OCI-LY7 (cell line): ENCODE data around the gene COMMD3. TPM values are rescaled to one million over a fixed set of nuclear protein-coding genes. Genes with fewer than 3 reads are reported as not detected.

Source experiments
- BruUV-seq: library from RNA; stranded (reverse); fragments of 400-500 nt; replicated peaks from 2 replicates; lab custom pipeline; 2021; lab: Mats Ljungman, UMichigan
- CTCF ChIA-PET: fragments of 300-600 bp; sonication (Branson Sonifier 250); formaldehyde crosslinking; loops from one replicate; lab custom pipeline; 2022; ENCODE audit warnings: antibody characterized with exemption; ENCODE audit not compliant: unreplicated experiment; lab: Charles Lee
- POLR2A ChIA-PET: fragments of 300-600 bp; sonication (Branson Sonifier 250); formaldehyde crosslinking; loops from one replicate; lab custom pipeline; 2022; ENCODE audit warnings: antibody characterized with exemption; lab: Charles Lee
- DNase-seq: peaks from one replicate; pipeline ENCODE4 v3.0.0-alpha.2; 2015; ENCODE audit warnings: low spot score
- H2AFZ ChIP-seq: fragments of 200-600 bp; sonication (generic), shearing (Covaris generic); 2 replicates; pipeline ENCODE4 v1.6.1; 2014; ENCODE audit warnings: mild to moderate bottlenecking, antibody characterized with exemption, low read length, moderate library complexity
- H3K27ac ChIP-seq: fragments of 200-600 bp; sonication (generic); 2 replicates; pipeline ENCODE4 v1.5.1; 2014; ENCODE audit warnings: mixed run types, low read depth, mild to moderate bottlenecking, moderate library complexity, low read length, inconsistent platforms; ENCODE audit not compliant: poor library complexity, severe bottlenecking
- H3K36me3 ChIP-seq: fragments of 200-600 bp; sonication (generic); 2 replicates; pipeline ENCODE4 v1.6.1; 2014; ENCODE audit warnings: mild to moderate bottlenecking, antibody characterized with exemption, low read length, moderate library complexity, mixed read lengths; ENCODE audit not compliant: insufficient read depth
- H3K4me1 ChIP-seq: fragments of 200-600 bp; sonication (generic); 2 replicates; pipeline ENCODE4 v1.5.1; 2014; ENCODE audit warnings: mild to moderate bottlenecking, low read length; ENCODE audit not compliant: insufficient read depth, poor library complexity, severe bottlenecking
- H3K4me2 ChIP-seq: fragments of 200-600 bp; sonication (generic); 2 replicates; pipeline ENCODE4 v1.6.1; 2014; ENCODE audit warnings: mild to moderate bottlenecking, low read length
- H3K4me3 ChIP-seq: fragments of 200-600 bp; sonication (generic); 2 replicates; pipeline ENCODE4 v1.5.1; 2014; ENCODE audit warnings: mild to moderate bottlenecking, low read depth, low read length; ENCODE audit not compliant: poor library complexity, severe bottlenecking
- H3K79me2 ChIP-seq: fragments of 200-600 bp; sonication (generic); 2 replicates; pipeline ENCODE4 v1.6.1; 2016; ENCODE audit warnings: low read depth, mild to moderate bottlenecking, low read length, moderate library complexity, mixed read lengths; ENCODE audit not compliant: insufficient read depth
- H3K9me2 ChIP-seq: fragments of 200-600 bp; sonication (generic); 2 replicates; pipeline ENCODE4 v1.6.1; 2016; ENCODE audit warnings: mild to moderate bottlenecking, low read length, mixed read lengths; ENCODE audit not compliant: insufficient read depth
- H3K9me3 ChIP-seq: fragments of 200-600 bp; sonication (generic); 2 replicates; pipeline ENCODE4 v1.6.1; 2014; ENCODE audit warnings: mild to moderate bottlenecking, mixed run types, low read length, mixed read lengths
- H4K20me1 ChIP-seq: fragments of 200-600 bp; sonication (generic); 2 replicates; pipeline ENCODE4 v1.6.1; 2014; ENCODE audit warnings: mild to moderate bottlenecking, antibody characterized with exemption, low read length, moderate library complexity, mixed read lengths; ENCODE audit not compliant: insufficient read depth
- EZH2phosphoT487 ChIP-seq: fragments of 200-600 bp; sonication (generic); IDR thresholded peaks from 2 replicates; pipeline ENCODE4 v1.6.1; 2018; ENCODE audit warnings: low read depth, borderline replicate concordance, mild to moderate bottlenecking, mixed run types, antibody characterized with exemption, low read length, moderate library complexity, mixed read lengths
- intact Hi-C: fragments of 100-400 bp; cut with micrococcal nuclease; formaldehyde crosslinking; loops from one replicate; pipeline ENCODE4 v1.10.0; 2022; ENCODE audit not compliant: unreplicated experiment
- total RNA-seq, 2 experiments: library from RNA; depleted of rRNA in 1 of 2; stranded (reverse); fragments of >200 nt in 1 of 2; shearing (Covaris generic) in 1 of 2; gene quantifications; 2 replicates each; pipeline ENCODE4 v1.2.3, GENCODE V29; 2014 to 2022
- TF ChIP-seq, protein P1 (sequence below): fragments of 200-600 bp; sonication (generic); conservative IDR thresholded peaks from 2 replicates; pipeline ENCODE4 v1.5.1; 2014; ENCODE audit warnings: mild to moderate bottlenecking, antibody characterized with exemption, low read length, moderate library complexity, mixed read lengths

Gene COMMD3
- total RNA-seq, 2 experiments from 2014 or later: 30.1 to 50.8 TPM

- intact Hi-C loops: no loop called here
- POLR2A ChIA-PET: interaction anchor here (0.9 to 2.2 kb wide), 6 partner anchors 18 to 34 kb away, joined by 3 to 10 read pairs (median 4); partner anchors contain the start of gene COMMD3
- H4K20me1 ChIP-seq: no peaks in the 10 kb centered on the region
- no peak for DNase-seq
- H3K4me3 ChIP-seq: no peak overlapping the region
- H3K9me2 ChIP-seq: no peaks in the 10 kb centered on the region
- no peak overlapping the region for H2AFZ ChIP-seq
- no peaks in the 10 kb centered on the region for H3K9me3 ChIP-seq
- H3K4me1 ChIP-seq: peaks cover 10% of the 10 kb centered on the region
- H3K27ac ChIP-seq: no peak overlapping the region
- BruUV-seq: no TSS peak
- TF ChIP-seq, protein P1, sequence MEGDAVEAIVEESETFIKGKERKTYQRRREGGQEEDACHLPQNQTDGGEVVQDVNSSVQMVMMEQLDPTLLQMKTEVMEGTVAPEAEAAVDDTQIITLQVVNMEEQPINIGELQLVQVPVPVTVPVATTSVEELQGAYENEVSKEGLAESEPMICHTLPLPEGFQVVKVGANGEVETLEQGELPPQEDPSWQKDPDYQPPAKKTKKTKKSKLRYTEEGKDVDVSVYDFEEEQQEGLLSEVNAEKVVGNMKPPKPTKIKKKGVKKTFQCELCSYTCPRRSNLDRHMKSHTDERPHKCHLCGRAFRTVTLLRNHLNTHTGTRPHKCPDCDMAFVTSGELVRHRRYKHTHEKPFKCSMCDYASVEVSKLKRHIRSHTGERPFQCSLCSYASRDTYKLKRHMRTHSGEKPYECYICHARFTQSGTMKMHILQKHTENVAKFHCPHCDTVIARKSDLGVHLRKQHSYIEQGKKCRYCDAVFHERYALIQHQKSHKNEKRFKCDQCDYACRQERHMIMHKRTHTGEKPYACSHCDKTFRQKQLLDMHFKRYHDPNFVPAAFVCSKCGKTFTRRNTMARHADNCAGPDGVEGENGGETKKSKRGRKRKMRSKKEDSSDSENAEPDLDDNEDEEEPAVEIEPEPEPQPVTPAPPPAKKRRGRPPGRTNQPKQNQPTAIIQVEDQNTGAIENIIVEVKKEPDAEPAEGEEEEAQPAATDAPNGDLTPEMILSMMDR: no peak
- no peak for TF ChIP-seq EZH2phosphoT487
- H3K4me2 ChIP-seq: no peak overlapping the region
- no peaks in the 10 kb centered on the region for H3K79me2 ChIP-seq
- H3K36me3 ChIP-seq: no peaks in the 10 kb centered on the region
- CTCF ChIA-PET: no interaction called here
These were observed 27.5 kb downstream of the COMMD3 start for GRCh38 chr10:22343731-22344130.

DNA sequence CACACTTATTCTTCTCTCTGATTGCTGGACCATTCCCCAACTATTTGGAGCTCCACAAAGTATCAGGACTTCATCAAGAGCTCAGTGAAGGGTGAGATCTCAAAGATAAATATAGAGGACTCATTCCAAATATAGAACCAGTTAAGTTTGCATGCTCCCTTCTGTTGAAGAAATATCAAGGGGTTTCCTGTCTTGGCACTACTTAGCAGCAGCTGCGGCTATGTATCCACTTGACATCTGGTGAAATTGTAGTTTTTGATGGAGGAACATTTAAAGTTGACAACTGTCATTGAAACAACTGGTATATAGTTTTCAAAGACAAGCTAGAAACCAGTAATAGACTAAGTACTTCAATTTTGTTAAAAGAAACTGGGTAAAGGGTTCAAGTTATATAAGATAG lies 28.1 kb downstream of the COMMD3 start:
- Histone ChIP-seq H3K27ac (no peak overlapping the region), H4K20me1 (no peaks in the 10 kb centered on the region), H3K36me3 (no peaks in the 10 kb centered on the region), H3K9me3 (no peaks in the 10 kb centered on the region), H3K4me2 (no peak overlapping the region), H3K4me3 (no peak overlapping the region), H3K9me2 (no peaks in the 10 kb centered on the region), H2AFZ (no peak overlapping the region), H3K4me1 (peaks cover 10% of the 10 kb centered on the region), H3K79me2 (no peaks in the 10 kb centered on the region)
- no peak for TF ChIP-seq EZH2phosphoT487
- TF ChIP-seq, protein P1: no peak
- BruUV-seq: no TSS peak
- POLR2A ChIA-PET: interaction anchor here (0.9 to 2.2 kb wide), 5 partner anchors 18 to 29 kb away, joined by 3 to 10 read pairs (median 4); partner anchors contain the start of gene COMMD3
- DNase-seq: no peak
- intact Hi-C loops: no loop called here
- CTCF ChIA-PET: no interaction called here

- no peak for DNase-seq
- Histone ChIP-seq H2AFZ (no peak overlapping the region), H4K20me1 (no peaks in the 10 kb centered on the region), H3K9me2 (no peaks in the 10 kb centered on the region), H3K9me3 (no peaks in the 10 kb centered on the region), H3K27ac (no peak overlapping the region), H3K4me3 (no peak overlapping the region), H3K79me2 (no peaks in the 10 kb centered on the region), H3K4me1 (peaks cover 7% of the 10 kb centered on the region), H3K4me2 (no peak overlapping the region), H3K36me3 (no peaks in the 10 kb centered on the region)
- intact Hi-C loops: no loop called here
- ChIA-PET POLR2A (interaction anchor here (1.1 to 2.2 kb wide), 3 partner anchors 17 to 29 kb away, joined by 4 to 10 read pairs (median 7); partner anchors contain the start of gene COMMD3), CTCF (no interaction called here)
- TF ChIP-seq, protein P1: no peak
- no TSS peak for BruUV-seq
These were observed 28.7 kb downstream of the COMMD3 start for GRCh38 chr10:22344781-22345300.
